Breast epithelium (tissue), 4 donors: ENCODE results near the gene GIPR. TPM values are rescaled to one million over a fixed set of nuclear protein-coding genes. Genes with fewer than 3 reads are reported as not detected.
"Not testable (repeated sequence)": the region's sequence is repeated elsewhere in the genome, so short reads cannot be mapped to it uniquely, and the experiment has no call there.

ENCODE experiments used
- DNase-seq, 2 donors: peaks; one replicate each; pipeline ENCODE4 v3.0.0-alpha.2; 2019; ENCODE audit warnings: low spot score in 2 of 2
- H3K27ac ChIP-seq, 2 donors: fragments of 200-600 bp; sonication (generic) in 1 of 2; one replicate each; pipeline ENCODE4 v1.5.1; 2016 to 2019; ENCODE audit warnings: mild to moderate bottlenecking in 1 of 2
- H3K27me3 ChIP-seq, 2 donors: fragments of 200-600 bp; sonication (generic) in 1 of 2; one replicate each; pipeline versions ENCODE4 v1.5.1 to v1.6.0; 2017 to 2019; ENCODE audit warnings: control low read depth in 1 of 2, mild to moderate bottlenecking in 1 of 2
- H3K36me3 ChIP-seq: fragments of 200-600 bp; one replicate; pipeline ENCODE4 v1.5.1; 2019
- H3K4me1 ChIP-seq, 2 donors: fragments of 200-600 bp; sonication (generic); one replicate each; pipeline ENCODE4 v1.5.1; 2016 to 2019; ENCODE audit warnings: control low read depth in 1 of 2
- H3K4me3 ChIP-seq, 3 donors: fragments of 200-600 bp; sonication (generic); 1 replicate in 2 of 3; 2 replicates in 1 of 3; pipeline ENCODE4 v1.5.1; 2016 to 2019; ENCODE audit warnings: mild to moderate bottlenecking in 3 of 3, moderate library complexity in 2 of 3
- H3K9me3 ChIP-seq, 2 donors: fragments of 200-600 bp; sonication (generic) in 1 of 2; one replicate each; pipeline ENCODE4 v1.5.1; 2016 to 2019; ENCODE audit warnings: control low read depth in 1 of 2
- POLR2A ChIP-seq: fragments of 450-650 bp; IDR thresholded peaks from one replicate; pipeline ENCODE4 v1.6.1; 2016; ENCODE audit warnings: antibody characterized with exemption, mild to moderate bottlenecking, moderate library complexity
- POLR2AphosphoS5 ChIP-seq, 3 donors: sonication (generic); formaldehyde crosslinking; IDR thresholded peaks; one replicate each; pipeline ENCODE4 v1.6.1; 2017; ENCODE audit warnings: antibody characterized with exemption in 3 of 3
- intact Hi-C: fragments of 100-400 bp; cut with DNase I; formaldehyde crosslinking; loops from one replicate; pipeline ENCODE4 v1.15.1; 2023; ENCODE audit warnings: low total_unique reads
- total RNA-seq, 3 donors: library from RNA; depleted of rRNA; stranded (reverse); fragments of >200 nt; gene quantifications; one replicate each; pipeline ENCODE4 v1.1.0, GENCODE V29; 2016
- TF ChIP-seq, protein P1 (sequence below), 3 donors: fragments of 450-650 bp; IDR thresholded peaks; one replicate each; pipeline ENCODE4 v1.5.1; 2016 to 2017; ENCODE audit warnings: antibody characterized with exemption in 3 of 3, mild to moderate bottlenecking in 3 of 3, moderate library complexity in 3 of 3

Gene GIPR, protein sequence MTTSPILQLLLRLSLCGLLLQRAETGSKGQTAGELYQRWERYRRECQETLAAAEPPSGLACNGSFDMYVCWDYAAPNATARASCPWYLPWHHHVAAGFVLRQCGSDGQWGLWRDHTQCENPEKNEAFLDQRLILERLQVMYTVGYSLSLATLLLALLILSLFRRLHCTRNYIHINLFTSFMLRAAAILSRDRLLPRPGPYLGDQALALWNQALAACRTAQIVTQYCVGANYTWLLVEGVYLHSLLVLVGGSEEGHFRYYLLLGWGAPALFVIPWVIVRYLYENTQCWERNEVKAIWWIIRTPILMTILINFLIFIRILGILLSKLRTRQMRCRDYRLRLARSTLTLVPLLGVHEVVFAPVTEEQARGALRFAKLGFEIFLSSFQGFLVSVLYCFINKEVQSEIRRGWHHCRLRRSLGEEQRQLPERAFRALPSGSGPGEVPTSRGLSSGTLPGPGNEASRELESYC
- 1 to 10 TPM in 2 of 3 donors, under 1 TPM in 1; 0.16 to 4.9 (median 4.8) TPM for total RNA-seq

DNA sequence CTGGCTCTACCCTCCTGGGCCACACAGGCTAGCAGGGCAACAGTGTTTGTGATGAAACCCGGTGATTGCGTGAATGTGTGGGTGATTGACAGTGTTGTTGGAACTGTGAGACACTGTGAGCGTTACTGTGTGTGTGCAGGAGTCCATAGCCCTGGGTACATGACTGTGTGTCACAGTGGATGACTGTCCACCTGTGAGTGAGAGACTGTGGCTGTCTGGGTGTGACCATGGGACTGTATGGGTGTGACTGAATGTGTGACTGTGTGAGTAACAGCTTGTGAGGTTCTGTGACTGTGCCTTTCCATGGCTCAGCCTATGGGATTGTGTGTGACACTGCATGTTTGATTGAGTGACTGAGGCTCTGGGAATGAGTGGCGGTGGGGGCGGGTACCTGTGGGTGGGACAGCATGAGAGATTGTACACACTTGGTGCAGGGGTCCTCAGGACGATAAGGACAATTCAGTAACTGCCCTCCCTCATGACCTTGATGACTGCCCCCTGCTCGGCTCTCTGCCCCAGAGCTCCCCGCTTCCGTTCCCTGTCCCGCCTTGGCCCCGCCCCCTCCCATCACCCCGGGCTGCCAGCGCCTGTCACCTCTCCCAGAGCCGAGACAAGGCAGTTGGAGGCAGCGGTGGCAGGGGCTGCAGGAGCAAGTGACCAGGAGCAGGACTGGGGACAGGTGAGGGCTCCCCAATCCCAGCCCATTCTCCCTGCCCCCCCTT, at the start of gene GIPR:
GIPR (plus strand) TSS at position 602 of the 722 bp plus-strand sequence. CDS start 1,300 bp downstream, outside the sequence.
- no peaks in the 10 kb centered on the region for H3K36me3 ChIP-seq
- H3K9me3 ChIP-seq: no peaks in the 10 kb centered on the region
- H3K27me3 ChIP-seq: peaks cover 2 to 13% of the 10 kb centered on the region in 2 donors
- intact Hi-C loops: loop anchor here (10.0 kb wide), 1 partner anchor 543 kb away; no protein-coding TSS in a partner anchor
- H3K4me3 ChIP-seq: peak within 1 kb of the TSS; percentile 0 to 66 (median 45)
- peak in 1 of 2 donors; percentile 38 for DNase-seq
- H3K27ac ChIP-seq: peak within 1 kb of the TSS; percentile 21 to 25
- peaks cover 0 to 5% of the 10 kb centered on the region in 2 donors for H3K4me1 ChIP-seq
- no peak for TF ChIP-seq POLR2AphosphoS5 (IDR thresholded peaks at IDR 0.05)
- TF ChIP-seq, protein P1, sequence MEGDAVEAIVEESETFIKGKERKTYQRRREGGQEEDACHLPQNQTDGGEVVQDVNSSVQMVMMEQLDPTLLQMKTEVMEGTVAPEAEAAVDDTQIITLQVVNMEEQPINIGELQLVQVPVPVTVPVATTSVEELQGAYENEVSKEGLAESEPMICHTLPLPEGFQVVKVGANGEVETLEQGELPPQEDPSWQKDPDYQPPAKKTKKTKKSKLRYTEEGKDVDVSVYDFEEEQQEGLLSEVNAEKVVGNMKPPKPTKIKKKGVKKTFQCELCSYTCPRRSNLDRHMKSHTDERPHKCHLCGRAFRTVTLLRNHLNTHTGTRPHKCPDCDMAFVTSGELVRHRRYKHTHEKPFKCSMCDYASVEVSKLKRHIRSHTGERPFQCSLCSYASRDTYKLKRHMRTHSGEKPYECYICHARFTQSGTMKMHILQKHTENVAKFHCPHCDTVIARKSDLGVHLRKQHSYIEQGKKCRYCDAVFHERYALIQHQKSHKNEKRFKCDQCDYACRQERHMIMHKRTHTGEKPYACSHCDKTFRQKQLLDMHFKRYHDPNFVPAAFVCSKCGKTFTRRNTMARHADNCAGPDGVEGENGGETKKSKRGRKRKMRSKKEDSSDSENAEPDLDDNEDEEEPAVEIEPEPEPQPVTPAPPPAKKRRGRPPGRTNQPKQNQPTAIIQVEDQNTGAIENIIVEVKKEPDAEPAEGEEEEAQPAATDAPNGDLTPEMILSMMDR (IDR thresholded peaks at IDR 0.05): no peak
- no peak for TF ChIP-seq POLR2A

- intact Hi-C loops: no loop called here
- Histone ChIP-seq H3K27ac (no peak overlapping the region), H3K4me1 (no peaks in the 10 kb centered on the region), H3K4me3 (no peak overlapping the region), H3K9me3 (no peaks in the 10 kb centered on the region), H3K27me3 (no peaks in the 10 kb centered on the region), H3K36me3 (no peaks in the 10 kb centered on the region)
- no peak for DNase-seq
- TF ChIP-seq POLR2A (no peak), POLR2AphosphoS5 (IDR thresholded peaks at IDR 0.05) (no peak)
- TF ChIP-seq, protein P1 (IDR thresholded peaks at IDR 0.05): no peak
Measured at GRCh38 chr19:45621389-45621788, 46.6 kb upstream of the GIPR start.

DNA sequence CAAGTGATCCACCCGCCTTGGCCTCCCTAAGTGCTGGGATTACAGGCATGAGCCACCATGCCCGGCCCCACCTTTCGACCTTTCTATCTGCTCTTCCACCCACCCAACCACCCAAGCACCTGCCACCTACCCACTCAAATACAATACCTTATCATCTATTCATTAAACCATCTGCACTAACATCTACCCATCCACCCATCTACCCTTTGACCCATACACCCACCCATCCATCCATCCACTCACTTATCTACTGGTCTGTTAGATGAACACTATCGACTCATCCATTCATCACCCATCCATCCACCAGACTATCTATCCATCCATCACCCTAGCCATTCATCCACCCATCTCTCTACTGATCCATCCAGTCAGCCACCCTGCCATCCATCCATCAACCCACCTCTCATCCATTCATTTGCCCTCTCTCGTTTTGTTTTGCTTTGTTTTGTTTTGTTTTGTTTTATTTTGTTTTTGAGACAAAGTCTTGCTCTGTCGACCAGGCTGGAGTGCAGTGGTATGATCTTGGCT, 46.0 kb upstream of the GIPR start:
- no peak overlapping the region for H3K4me3 ChIP-seq
- H3K27ac ChIP-seq: no peak overlapping the region
- DNase-seq: no peak
- no peaks in the 10 kb centered on the region for H3K36me3 ChIP-seq
- no peaks in the 10 kb centered on the region for H3K27me3 ChIP-seq
- no peaks in the 10 kb centered on the region for H3K4me1 ChIP-seq
- no peaks in the 10 kb centered on the region for H3K9me3 ChIP-seq
- intact Hi-C loops: no loop called here
- TF ChIP-seq, protein P1 (IDR thresholded peaks at IDR 0.05): no peak
- no peak for TF ChIP-seq POLR2A
- TF ChIP-seq POLR2AphosphoS5 (IDR thresholded peaks at IDR 0.05): no peak

GRCh38 chr19:45623984-45624383, 44.0 kb upstream of the GIPR start:
- no peaks in the 10 kb centered on the region for H3K36me3 ChIP-seq
- H3K4me1 ChIP-seq: no peaks in the 10 kb centered on the region
- no peaks in the 10 kb centered on the region for H3K9me3 ChIP-seq
- H3K27me3 ChIP-seq: no peaks in the 10 kb centered on the region
- TF ChIP-seq POLR2A: no peak
- no peak for TF ChIP-seq POLR2AphosphoS5 (IDR thresholded peaks at IDR 0.05)
- TF ChIP-seq, protein P1 (IDR thresholded peaks at IDR 0.05): no peak
- intact Hi-C loops: no loop called here
- H3K27ac ChIP-seq: no peak overlapping the region
- H3K4me3 ChIP-seq: no peak overlapping the region
- DNase-seq: no peak

DNA sequence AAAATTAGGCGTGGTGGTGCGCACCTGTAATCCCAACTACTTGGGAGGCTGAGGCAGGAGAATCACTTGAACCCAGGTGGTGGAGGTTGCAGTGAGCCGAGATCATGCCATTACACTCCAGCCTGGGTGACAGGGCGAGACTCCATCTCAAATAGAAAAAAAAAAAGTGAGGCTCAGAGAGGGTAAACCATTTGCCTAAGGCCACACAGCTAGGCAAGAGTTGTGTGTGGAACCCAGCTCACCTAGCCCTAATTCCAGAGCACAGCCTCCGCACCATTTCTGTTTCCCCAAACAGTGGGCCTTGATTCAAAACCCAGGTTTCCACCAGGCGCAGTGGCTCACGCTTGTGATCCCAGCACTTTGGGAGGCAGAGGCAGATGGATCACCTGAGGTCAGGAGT, 39.8 kb upstream of the GIPR start:
- H3K9me3 ChIP-seq, H3K27ac ChIP-seq, intact Hi-C loops, DNase-seq, H3K4me1 ChIP-seq, H3K4me3 ChIP-seq, H3K36me3 ChIP-seq, H3K27me3 ChIP-seq: not testable (repeated sequence)
